Hepatocyte (in vitro differentiated cells): ENCODE data around the gene PITPNC1.

Experiments
- EZH2 ChIP-seq: fragments of 200-600 bp; sonication (generic); IDR thresholded peaks from 2 replicates; pipeline ENCODE4 v1.6.1; 2016; ENCODE audit warnings: antibody characterized with exemption, mild to moderate bottlenecking, borderline replicate concordance
- TF ChIP-seq, protein P1 (sequence below): fragments of 200-600 bp; sonication (generic); IDR thresholded peaks from 2 replicates; pipeline ENCODE4 v1.5.1; 2016; ENCODE audit warnings: antibody characterized with exemption, mild to moderate bottlenecking; ENCODE audit not compliant: poor library complexity

DNA sequence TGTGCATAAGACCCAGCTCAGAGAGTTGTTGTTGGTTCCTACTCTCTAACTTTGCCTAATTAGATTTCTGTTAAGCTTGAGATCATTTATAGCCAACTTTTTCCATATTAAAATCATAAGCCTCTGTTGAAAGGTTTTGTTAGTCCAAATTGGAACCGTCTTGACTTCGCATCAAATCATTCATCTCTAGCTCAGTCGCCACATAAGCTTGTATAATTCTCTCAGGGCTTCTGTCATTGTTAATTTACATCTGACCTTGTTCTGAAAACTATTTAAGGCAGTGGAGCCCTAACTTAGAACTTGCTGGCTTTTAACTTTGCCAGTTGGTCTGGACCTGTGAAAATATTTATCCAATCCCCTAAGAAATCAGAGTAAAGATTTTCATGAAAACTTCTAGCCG is 107.2 kb downstream of the PITPNC1 start:
- TF ChIP-seq, protein P1, sequence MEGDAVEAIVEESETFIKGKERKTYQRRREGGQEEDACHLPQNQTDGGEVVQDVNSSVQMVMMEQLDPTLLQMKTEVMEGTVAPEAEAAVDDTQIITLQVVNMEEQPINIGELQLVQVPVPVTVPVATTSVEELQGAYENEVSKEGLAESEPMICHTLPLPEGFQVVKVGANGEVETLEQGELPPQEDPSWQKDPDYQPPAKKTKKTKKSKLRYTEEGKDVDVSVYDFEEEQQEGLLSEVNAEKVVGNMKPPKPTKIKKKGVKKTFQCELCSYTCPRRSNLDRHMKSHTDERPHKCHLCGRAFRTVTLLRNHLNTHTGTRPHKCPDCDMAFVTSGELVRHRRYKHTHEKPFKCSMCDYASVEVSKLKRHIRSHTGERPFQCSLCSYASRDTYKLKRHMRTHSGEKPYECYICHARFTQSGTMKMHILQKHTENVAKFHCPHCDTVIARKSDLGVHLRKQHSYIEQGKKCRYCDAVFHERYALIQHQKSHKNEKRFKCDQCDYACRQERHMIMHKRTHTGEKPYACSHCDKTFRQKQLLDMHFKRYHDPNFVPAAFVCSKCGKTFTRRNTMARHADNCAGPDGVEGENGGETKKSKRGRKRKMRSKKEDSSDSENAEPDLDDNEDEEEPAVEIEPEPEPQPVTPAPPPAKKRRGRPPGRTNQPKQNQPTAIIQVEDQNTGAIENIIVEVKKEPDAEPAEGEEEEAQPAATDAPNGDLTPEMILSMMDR, result no peak
- no peak for TF ChIP-seq EZH2
